Hematopoietic multipotent progenitor cell treated with erythropoietin and hydrocortisone succinate and interleukin-3 and kit ligand, for 15 days (in vitro differentiated cells): ENCODE data around the gene OR8H2.
"Not testable (repeated sequence)": the region's sequence is repeated elsewhere in the genome, so short reads cannot be mapped to it uniquely, and the experiment has no call there.

Experiments used
- DNase-seq: peaks from one replicate; pipeline ENCODE4 v3.0.0-alpha.2; 2015; ENCODE audit warnings: low spot score

OR8H2 gene

GRCh38 chr11:56103210-56103737 is at the start of gene OR8H2:
TSS of gene OR8H2 (plus strand) at chr11:56103687. CDS start at chr11:56105043, 1,356 bp downstream.
- no peak for DNase-seq

GRCh38 chr11:56056366-56056765 is 47.1 kb upstream of the OR8H2 start:
- not testable (repeated sequence) for DNase-seq

GRCh38 chr11:56057661-56058237 is 45.7 kb upstream of the OR8H2 start:
- not testable (repeated sequence) for DNase-seq

- not testable (repeated sequence) for DNase-seq
Observed at GRCh38 chr11:56058260-56058780, 45.2 kb upstream of the OR8H2 start.

GRCh38 chr11:56066980-56067379 is 36.5 kb upstream of the OR8H2 start:
- no peak for DNase-seq

GRCh38 chr11:56089697-56090096 is 13.8 kb upstream of the OR8H2 start:
- no peak for DNase-seq

- DNase-seq = no peak
Observed at GRCh38 chr11:56093008-56093407, 10.5 kb upstream of the OR8H2 start, which contains the start of gene OR8I2. TSS of gene OR8I2 (plus strand) at chr11:56093308. CDS start at chr11:56093308, 0 bp downstream.

GRCh38 chr11:56122073-56122472 is 18.6 kb downstream of the OR8H2 start, which contains the start of gene OR8H3:
TSS of gene OR8H3 (plus strand) at chr11:56122373. CDS start at chr11:56122373, 0 bp downstream.
- DNase-seq = no peak

- no peak for DNase-seq
Observed at GRCh38 chr11:56140151-56140661, 36.7 kb downstream of the OR8H2 start, which contains the start of gene OR8J3. TSS of gene OR8J3 (minus strand) at chr11:56140201. CDS start at chr11:56137718, 2,483 bp downstream.

- DNase-seq = not testable (repeated sequence)
Observed at GRCh38 chr11:56143681-56144080, 40.2 kb downstream of the OR8H2 start.

- no peak for DNase-seq
Observed at GRCh38 chr11:56151376-56151775, 47.9 kb downstream of the OR8H2 start.

GRCh38 chr11:56152333-56152732 is 48.8 kb downstream of the OR8H2 start:
- no peak for DNase-seq
